OCI-LY7 (cell line): ENCODE data around the gene ARL16.

ENCODE experiments used
- EZH2phosphoT487 ChIP-seq: fragments of 200-600 bp; sonication (generic); IDR thresholded peaks from 2 replicates; pipeline ENCODE4 v1.6.1; 2018; ENCODE audit warnings: low read depth, borderline replicate concordance, mild to moderate bottlenecking, mixed run types, antibody characterized with exemption, low read length, moderate library complexity, mixed read lengths
- TF ChIP-seq, protein P1 (sequence below): fragments of 200-600 bp; sonication (generic); conservative IDR thresholded peaks from 2 replicates; pipeline ENCODE4 v1.5.1; 2014; ENCODE audit warnings: mild to moderate bottlenecking, antibody characterized with exemption, low read length, moderate library complexity, mixed read lengths

DNA sequence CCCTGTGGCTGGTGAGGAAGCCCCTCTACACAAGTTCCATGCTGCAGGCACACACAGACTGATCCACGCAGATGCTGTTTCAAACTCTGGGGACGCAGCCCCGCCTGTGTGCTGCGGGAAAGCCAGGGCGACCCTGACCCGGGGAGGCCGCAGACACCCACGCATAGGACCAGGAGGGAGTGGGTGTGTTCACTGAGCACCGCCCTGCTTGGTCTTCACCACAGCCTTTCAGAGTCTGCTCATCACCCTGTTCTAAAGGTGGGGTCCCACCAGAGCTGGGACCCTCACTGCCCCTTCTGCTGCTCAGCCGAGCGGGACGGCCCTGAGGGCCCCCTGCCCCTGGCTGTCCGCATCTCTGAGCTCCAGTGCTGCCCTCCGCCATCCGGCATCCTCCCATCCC, 39.1 kb downstream of the ARL16 start:
- TF ChIP-seq, protein P1, sequence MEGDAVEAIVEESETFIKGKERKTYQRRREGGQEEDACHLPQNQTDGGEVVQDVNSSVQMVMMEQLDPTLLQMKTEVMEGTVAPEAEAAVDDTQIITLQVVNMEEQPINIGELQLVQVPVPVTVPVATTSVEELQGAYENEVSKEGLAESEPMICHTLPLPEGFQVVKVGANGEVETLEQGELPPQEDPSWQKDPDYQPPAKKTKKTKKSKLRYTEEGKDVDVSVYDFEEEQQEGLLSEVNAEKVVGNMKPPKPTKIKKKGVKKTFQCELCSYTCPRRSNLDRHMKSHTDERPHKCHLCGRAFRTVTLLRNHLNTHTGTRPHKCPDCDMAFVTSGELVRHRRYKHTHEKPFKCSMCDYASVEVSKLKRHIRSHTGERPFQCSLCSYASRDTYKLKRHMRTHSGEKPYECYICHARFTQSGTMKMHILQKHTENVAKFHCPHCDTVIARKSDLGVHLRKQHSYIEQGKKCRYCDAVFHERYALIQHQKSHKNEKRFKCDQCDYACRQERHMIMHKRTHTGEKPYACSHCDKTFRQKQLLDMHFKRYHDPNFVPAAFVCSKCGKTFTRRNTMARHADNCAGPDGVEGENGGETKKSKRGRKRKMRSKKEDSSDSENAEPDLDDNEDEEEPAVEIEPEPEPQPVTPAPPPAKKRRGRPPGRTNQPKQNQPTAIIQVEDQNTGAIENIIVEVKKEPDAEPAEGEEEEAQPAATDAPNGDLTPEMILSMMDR: no peak
- no peak for TF ChIP-seq EZH2phosphoT487
